Fibroblast of lung (primary cell): ENCODE measurements around the gene CNTN1. TPM values are rescaled to one million over a fixed set of nuclear protein-coding genes. Genes with fewer than 3 reads are reported as not detected.

Experiments used
- DNase-seq, 2 donors: peaks; one replicate each; pipeline versions ENCODE4 v3.0.0 to v3.0.0-alpha.2; 2010; ENCODE audit warnings: low read depth in 2 of 2
- H2AFZ ChIP-seq: 2 replicates; pipeline ENCODE4 v1.5.1; 2012; ENCODE audit warnings: low read length, control low read depth, inconsistent platforms
- H3K27ac ChIP-seq: 2 replicates; pipeline ENCODE4 v1.5.1; 2011; ENCODE audit warnings: low read length, control low read depth; ENCODE audit not compliant: insufficient read depth
- H3K27me3 ChIP-seq: 2 replicates; pipeline ENCODE4 v1.5.1; 2011; ENCODE audit warnings: mild to moderate bottlenecking, low read length; ENCODE audit not compliant: control insufficient read depth, insufficient read depth
- H3K36me3 ChIP-seq: 2 replicates; pipeline ENCODE4 v1.5.1; 2011; ENCODE audit warnings: low read length; ENCODE audit not compliant: control insufficient read depth, insufficient read depth
- H3K4me1 ChIP-seq: 2 replicates; pipeline ENCODE4 v1.5.1; 2011; ENCODE audit warnings: low read length; ENCODE audit not compliant: control insufficient read depth, insufficient read depth; ENCODE audit errors: extremely low read depth
- H3K4me2 ChIP-seq: 2 replicates; pipeline ENCODE4 v1.5.1; 2011; ENCODE audit warnings: low read length, control low read depth; ENCODE audit not compliant: insufficient read depth; ENCODE audit errors: extremely low read depth
- H3K4me3 ChIP-seq, 4 experiments: fragments of 200-600 bp in 1 of 4; sonication (generic) in 1 of 4; replicated peaks in 1 of 4; 2 replicates each; pipeline ENCODE4 v1.5.1; 2011 to 2016; ENCODE audit warnings: low read length in 4 of 4, low read depth in 3 of 4, mild to moderate bottlenecking in 3 of 4, control low read depth in 2 of 4, inconsistent platforms in 1 of 4, mixed read lengths in 1 of 4; ENCODE audit not compliant: insufficient read depth in 1 of 4; ENCODE audit errors: control extremely low read depth in 1 of 4
- H3K79me2 ChIP-seq: 2 replicates; pipeline ENCODE4 v1.5.1; 2012; ENCODE audit warnings: mild to moderate bottlenecking, low read length, inconsistent platforms; ENCODE audit not compliant: control insufficient read depth, insufficient read depth
- H3K9ac ChIP-seq: 2 replicates; pipeline ENCODE4 v1.5.1; 2011; ENCODE audit warnings: mild to moderate bottlenecking, low read length, control low read depth; ENCODE audit not compliant: insufficient read depth
- H3K9me3 ChIP-seq: 2 replicates; pipeline ENCODE4 v1.5.1; 2012; ENCODE audit warnings: low read depth, low read length; ENCODE audit not compliant: control insufficient read depth, insufficient read depth
- H4K20me1 ChIP-seq: 2 replicates; pipeline ENCODE4 v1.5.1; 2011; ENCODE audit warnings: low read length; ENCODE audit not compliant: control insufficient read depth, insufficient read depth; ENCODE audit errors: extremely low read depth
- CTCF ChIP-seq, 2 donors: IDR thresholded peaks in 1 of 2; conservative IDR thresholded peaks in 1 of 2; 1 replicate in 1 of 2; 2 replicates in 1 of 2; pipeline ENCODE4 v1.5.1; 2011 to 2012; ENCODE audit warnings: low read length in 2 of 2, control low read depth in 1 of 2, inconsistent platforms in 1 of 2, low read depth in 1 of 2, mild to moderate bottlenecking in 1 of 2
- polyA plus RNA-seq, 2 donors: library from polyadenylated mRNA; depleted of rRNA in 1 of 2; stranded (reverse) in 1 of 2; unstranded in 1 of 2; fragments of >200 nt; gene quantifications; 2 replicates each; pipeline ENCODE4 v1.2.1, GENCODE V29; 2011 to 2012; ENCODE audit warnings: missing spikeins in 1 of 2
- total RNA-seq: library from RNA; depleted of rRNA; stranded (reverse); fragments of >200 nt; gene quantifications from 2 replicates; pipeline ENCODE4 v1.2.1, GENCODE V29; 2014

CNTN1 gene
- total and polyA plus RNA-seq, 2 donors (not counting 1 experiment from before 2014, with no cell fraction given), result 0.22 to 0.83 TPM

GRCh38 chr12:41121374-41121773, 429.1 kb downstream of the CNTN1 start:
- Histone ChIP-seq H4K20me1 (no peaks in the 10 kb centered on the region), H3K27me3 (no peaks in the 10 kb centered on the region), H3K4me3 (no peak overlapping the region), H3K4me1 (no peaks in the 10 kb centered on the region), H3K36me3 (no peaks in the 10 kb centered on the region), H3K4me2 (no peak overlapping the region), H3K27ac (no peak overlapping the region), H2AFZ (no peak overlapping the region), H3K9ac (no peak overlapping the region), H3K9me3 (no peaks in the 10 kb centered on the region), H3K79me2 (no peaks in the 10 kb centered on the region)
- no peak for TF ChIP-seq CTCF (conservative IDR thresholded peaks at IDR 0.05 in 1 of 2, IDR thresholded peaks at IDR 0.05 in 1 of 2; ENCODE audit: low read depth in 1 of 2, low read length in 2 of 2)
- DNase-seq, result no peak
